ENCODE measurements around the gene RTN4R. TPM values are rescaled to one million over a fixed set of nuclear protein-coding genes. Genes with fewer than 3 reads are reported as not detected.

Gene RTN4R
- total and polyA plus RNA-seq, 9 of the 15 experiments (the other 6 are each of a cell fraction or from before 2014, with no cell fraction given), result 0.04 to 2.8 (median 1.4) TPM; not detected in 3

DNA sequence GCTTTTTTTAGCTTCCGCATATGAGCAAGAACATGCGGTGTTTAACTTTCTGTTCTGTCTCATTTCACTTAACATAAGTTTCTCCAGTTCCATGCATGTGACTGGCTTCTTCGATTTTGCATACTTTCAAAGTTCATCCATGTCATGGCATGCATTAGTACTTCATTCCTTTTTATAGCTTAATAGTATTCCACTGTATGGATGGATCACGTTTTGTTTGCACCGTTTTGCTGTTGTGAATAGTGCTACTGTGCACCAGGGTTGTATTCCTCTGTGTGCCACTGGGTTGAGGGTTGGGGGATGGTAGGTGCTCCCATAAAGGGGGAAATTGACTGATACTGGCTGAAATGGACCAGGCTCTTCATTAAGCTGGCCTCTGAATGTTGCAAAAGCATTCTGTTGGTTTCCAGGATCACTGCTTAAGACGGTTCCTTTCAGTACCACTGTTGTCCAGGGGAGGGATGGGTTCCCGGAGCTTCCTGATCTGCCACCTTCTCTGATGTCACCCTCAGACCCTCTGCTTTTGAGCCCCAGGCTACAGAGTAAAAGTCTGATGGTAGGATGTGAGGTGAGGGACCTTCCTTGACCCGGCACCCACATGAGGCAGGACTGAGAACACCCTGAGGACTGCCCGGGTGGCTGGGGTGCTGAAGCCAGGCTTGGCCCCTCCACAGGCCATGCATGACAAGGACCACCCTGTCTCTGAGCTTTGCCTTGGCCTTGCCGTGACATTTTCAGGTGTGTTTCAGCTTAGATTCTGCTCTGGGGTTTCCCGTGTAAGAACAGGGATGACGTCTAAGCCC lies 27.3 kb upstream of the RTN4R start (continued):
- TF ChIP-seq FOXP1 (CRISPR knock-in tag; IDR thresholded peaks at IDR 0.05), result no peak
- TF ChIP-seq MIER1 (IDR thresholded peaks at IDR 0.05; ENCODE audit: low read depth), result no peak
- TF ChIP-seq U2AF2 (optimal IDR thresholded peaks at IDR 0.05; ENCODE audit: low read depth, low read length), result no peak
- 0 out of 2 replicates have a peak, but pooled peaks have one; percentile 45 for TF ChIP-seq CHCHD3 (CRISPR knock-in tag; IDR thresholded peaks at IDR 0.05)
- 0 out of 2 replicates have a peak, but pooled peaks have one; percentile 51 for TF ChIP-seq MED1 (CRISPR knock-in tag; IDR thresholded peaks at IDR 0.05; ENCODE audit: borderline replicate concordance)
- TF ChIP-seq, protein P1, sequence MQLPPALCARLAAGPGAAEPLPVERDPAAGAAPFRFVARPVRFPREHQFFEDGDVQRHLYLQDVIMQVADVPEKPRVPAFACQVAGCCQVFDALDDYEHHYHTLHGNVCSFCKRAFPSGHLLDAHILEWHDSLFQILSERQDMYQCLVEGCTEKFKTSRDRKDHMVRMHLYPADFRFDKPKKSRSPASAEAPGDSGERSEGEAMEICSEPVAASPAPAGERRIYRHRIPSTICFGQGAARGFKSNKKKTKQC (CRISPR knock-in tag; IDR thresholded peaks at IDR 0.05), result no peak; the same call in 1 of the 2 replicates
- TF ChIP-seq, protein P2, sequence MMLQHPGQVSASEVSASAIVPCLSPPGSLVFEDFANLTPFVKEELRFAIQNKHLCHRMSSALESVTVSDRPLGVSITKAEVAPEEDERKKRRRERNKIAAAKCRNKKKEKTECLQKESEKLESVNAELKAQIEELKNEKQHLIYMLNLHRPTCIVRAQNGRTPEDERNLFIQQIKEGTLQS (IDR thresholded peaks at IDR 0.05), result no peak
- TF ChIP-seq, protein P2 (CRISPR knock-in tag; conservative IDR thresholded peaks at IDR 0.05), result 0 out of 2 replicates have a peak, but pooled peaks have one; percentile 31
- TF ChIP-seq RFX7 (CRISPR knock-in tag; IDR thresholded peaks at IDR 0.05), result no peak
- TF ChIP-seq, protein P3, sequence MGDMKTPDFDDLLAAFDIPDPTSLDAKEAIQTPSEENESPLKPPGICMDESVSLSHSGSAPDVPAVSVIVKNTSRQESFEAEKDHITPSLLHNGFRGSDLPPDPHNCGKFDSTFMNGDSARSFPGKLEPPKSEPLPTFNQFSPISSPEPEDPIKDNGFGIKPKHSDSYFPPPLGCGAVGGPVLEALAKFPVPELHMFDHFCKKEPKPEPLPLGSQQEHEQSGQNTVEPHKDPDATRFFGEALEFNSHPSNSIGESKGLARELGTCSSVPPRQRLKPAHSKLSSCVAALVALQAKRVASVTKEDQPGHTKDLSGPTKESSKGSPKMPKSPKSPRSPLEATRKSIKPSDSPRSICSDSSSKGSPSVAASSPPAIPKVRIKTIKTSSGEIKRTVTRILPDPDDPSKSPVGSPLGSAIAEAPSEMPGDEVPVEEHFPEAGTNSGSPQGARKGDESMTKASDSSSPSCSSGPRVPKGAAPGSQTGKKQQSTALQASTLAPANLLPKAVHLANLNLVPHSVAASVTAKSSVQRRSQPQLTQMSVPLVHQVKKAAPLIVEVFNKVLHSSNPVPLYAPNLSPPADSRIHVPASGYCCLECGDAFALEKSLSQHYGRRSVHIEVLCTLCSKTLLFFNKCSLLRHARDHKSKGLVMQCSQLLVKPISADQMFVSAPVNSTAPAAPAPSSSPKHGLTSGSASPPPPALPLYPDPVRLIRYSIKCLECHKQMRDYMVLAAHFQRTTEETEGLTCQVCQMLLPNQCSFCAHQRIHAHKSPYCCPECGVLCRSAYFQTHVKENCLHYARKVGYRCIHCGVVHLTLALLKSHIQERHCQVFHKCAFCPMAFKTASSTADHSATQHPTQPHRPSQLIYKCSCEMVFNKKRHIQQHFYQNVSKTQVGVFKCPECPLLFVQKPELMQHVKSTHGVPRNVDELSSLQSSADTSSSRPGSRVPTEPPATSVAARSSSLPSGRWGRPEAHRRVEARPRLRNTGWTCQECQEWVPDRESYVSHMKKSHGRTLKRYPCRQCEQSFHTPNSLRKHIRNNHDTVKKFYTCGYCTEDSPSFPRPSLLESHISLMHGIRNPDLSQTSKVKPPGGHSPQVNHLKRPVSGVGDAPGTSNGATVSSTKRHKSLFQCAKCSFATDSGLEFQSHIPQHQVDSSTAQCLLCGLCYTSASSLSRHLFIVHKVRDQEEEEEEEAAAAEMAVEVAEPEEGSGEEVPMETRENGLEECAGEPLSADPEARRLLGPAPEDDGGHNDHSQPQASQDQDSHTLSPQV (IDR thresholded peaks at IDR 0.05), result no peak
- TF ChIP-seq, protein P4, sequence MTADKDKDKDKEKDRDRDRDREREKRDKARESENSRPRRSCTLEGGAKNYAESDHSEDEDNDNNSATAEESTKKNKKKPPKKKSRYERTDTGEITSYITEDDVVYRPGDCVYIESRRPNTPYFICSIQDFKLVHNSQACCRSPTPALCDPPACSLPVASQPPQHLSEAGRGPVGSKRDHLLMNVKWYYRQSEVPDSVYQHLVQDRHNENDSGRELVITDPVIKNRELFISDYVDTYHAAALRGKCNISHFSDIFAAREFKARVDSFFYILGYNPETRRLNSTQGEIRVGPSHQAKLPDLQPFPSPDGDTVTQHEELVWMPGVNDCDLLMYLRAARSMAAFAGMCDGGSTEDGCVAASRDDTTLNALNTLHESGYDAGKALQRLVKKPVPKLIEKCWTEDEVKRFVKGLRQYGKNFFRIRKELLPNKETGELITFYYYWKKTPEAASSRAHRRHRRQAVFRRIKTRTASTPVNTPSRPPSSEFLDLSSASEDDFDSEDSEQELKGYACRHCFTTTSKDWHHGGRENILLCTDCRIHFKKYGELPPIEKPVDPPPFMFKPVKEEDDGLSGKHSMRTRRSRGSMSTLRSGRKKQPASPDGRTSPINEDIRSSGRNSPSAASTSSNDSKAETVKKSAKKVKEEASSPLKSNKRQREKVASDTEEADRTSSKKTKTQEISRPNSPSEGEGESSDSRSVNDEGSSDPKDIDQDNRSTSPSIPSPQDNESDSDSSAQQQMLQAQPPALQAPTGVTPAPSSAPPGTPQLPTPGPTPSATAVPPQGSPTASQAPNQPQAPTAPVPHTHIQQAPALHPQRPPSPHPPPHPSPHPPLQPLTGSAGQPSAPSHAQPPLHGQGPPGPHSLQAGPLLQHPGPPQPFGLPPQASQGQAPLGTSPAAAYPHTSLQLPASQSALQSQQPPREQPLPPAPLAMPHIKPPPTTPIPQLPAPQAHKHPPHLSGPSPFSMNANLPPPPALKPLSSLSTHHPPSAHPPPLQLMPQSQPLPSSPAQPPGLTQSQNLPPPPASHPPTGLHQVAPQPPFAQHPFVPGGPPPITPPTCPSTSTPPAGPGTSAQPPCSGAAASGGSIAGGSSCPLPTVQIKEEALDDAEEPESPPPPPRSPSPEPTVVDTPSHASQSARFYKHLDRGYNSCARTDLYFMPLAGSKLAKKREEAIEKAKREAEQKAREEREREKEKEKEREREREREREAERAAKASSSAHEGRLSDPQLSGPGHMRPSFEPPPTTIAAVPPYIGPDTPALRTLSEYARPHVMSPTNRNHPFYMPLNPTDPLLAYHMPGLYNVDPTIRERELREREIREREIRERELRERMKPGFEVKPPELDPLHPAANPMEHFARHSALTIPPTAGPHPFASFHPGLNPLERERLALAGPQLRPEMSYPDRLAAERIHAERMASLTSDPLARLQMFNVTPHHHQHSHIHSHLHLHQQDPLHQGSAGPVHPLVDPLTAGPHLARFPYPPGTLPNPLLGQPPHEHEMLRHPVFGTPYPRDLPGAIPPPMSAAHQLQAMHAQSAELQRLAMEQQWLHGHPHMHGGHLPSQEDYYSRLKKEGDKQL (CRISPR knock-in tag; IDR thresholded peaks at IDR 0.05; ENCODE audit: borderline replicate concordance), result no peak
- TF ChIP-seq, protein P5, sequence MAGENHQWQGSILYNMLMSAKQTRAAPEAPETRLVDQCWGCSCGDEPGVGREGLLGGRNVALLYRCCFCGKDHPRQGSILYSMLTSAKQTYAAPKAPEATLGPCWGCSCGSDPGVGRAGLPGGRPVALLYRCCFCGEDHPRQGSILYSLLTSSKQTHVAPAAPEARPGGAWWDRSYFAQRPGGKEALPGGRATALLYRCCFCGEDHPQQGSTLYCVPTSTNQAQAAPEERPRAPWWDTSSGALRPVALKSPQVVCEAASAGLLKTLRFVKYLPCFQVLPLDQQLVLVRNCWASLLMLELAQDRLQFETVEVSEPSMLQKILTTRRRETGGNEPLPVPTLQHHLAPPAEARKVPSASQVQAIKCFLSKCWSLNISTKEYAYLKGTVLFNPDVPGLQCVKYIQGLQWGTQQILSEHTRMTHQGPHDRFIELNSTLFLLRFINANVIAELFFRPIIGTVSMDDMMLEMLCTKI (IDR thresholded peaks at IDR 0.05; ENCODE audit: partially characterized antibody), result no peak
- TF ChIP-seq ZNF551 (CRISPR knock-in tag; IDR thresholded peaks at IDR 0.05), result no peak
- no peak for TF ChIP-seq ZBTB7A (IDR thresholded peaks at IDR 0.05; ENCODE audit: borderline replicate concordance, control insufficient read depth, low read depth, low read length)

All from K562 (cell line).